ENCODE results near the gene ITIH3.

Gene ITIH3

GRCh38 chr3:52795298-52795900 lies 803 bp downstream of the ITIH3 start:
- no peak for DNase-seq

- DNase-seq: no peak
Measured at GRCh38 chr3:52796411-52796810, 1.8 kb downstream of the ITIH3 start.

- no peak for DNase-seq
Measured at GRCh38 chr3:52798376-52798977, 3.9 kb downstream of the ITIH3 start.

- no peak for DNase-seq
Measured at GRCh38 chr3:52798978-52799476, 4.4 kb downstream of the ITIH3 start.

- no peak for DNase-seq
Measured at GRCh38 chr3:52800079-52800478, 5.5 kb downstream of the ITIH3 start.

GRCh38 chr3:52801839-52802238 lies 7.2 kb downstream of the ITIH3 start:
- DNase-seq: no peak

GRCh38 chr3:52805270-52806039 lies 10.9 kb downstream of the ITIH3 start:
- no peak for DNase-seq

GRCh38 chr3:52809149-52809548 lies 14.6 kb downstream of the ITIH3 start:
- no peak for DNase-seq

GRCh38 chr3:52809662-52810377 lies 15.2 kb downstream of the ITIH3 start:
- no peak for DNase-seq

- no peak for DNase-seq
Measured at GRCh38 chr3:52810923-52811322, 16.3 kb downstream of the ITIH3 start.

- DNase-seq: no peak
Measured at GRCh38 chr3:52811452-52812011, 16.9 kb downstream of the ITIH3 start.

- no peak for DNase-seq
Measured at GRCh38 chr3:52813810-52814209, 19.2 kb downstream of the ITIH3 start.

GRCh38 chr3:52816199-52816598 lies 21.6 kb downstream of the ITIH3 start:
- no peak for DNase-seq

- no peak for DNase-seq
Measured at GRCh38 chr3:52816654-52817053, 22.1 kb downstream of the ITIH3 start.

- no peak for DNase-seq
Measured at GRCh38 chr3:52817221-52817620, 22.6 kb downstream of the ITIH3 start.

GRCh38 chr3:52817860-52818259 lies 23.3 kb downstream of the ITIH3 start:
- no peak for DNase-seq

GRCh38 chr3:52819936-52820335 lies 25.3 kb downstream of the ITIH3 start:
- no peak for DNase-seq

GRCh38 chr3:52820736-52821135 lies 26.1 kb downstream of the ITIH3 start:
- no peak for DNase-seq

- DNase-seq: no peak
Measured at GRCh38 chr3:52822363-52822762, 27.8 kb downstream of the ITIH3 start.

GRCh38 chr3:52824037-52824436 lies 29.4 kb downstream of the ITIH3 start:
- no peak for DNase-seq

GRCh38 chr3:52827441-52827840 lies 32.8 kb downstream of the ITIH3 start:
- DNase-seq: no peak

- no peak for DNase-seq
Measured at GRCh38 chr3:52827866-52828376, 33.3 kb downstream of the ITIH3 start.

- no peak for DNase-seq
Measured at GRCh38 chr3:52829482-52829881, 34.9 kb downstream of the ITIH3 start.
